AG09319 (cell line): ENCODE measurements around the gene OR52N5.

ENCODE experiments used
- DNase-seq: peaks from one replicate; pipeline ENCODE4 v3.0.0-alpha.2; 2010; ENCODE audit warnings: low read depth; ENCODE audit errors: extremely low read depth
- CTCF ChIP-seq: IDR thresholded peaks from 2 replicates; pipeline ENCODE4 v1.5.1; 2011; ENCODE audit warnings: low read depth, mild to moderate bottlenecking, inconsistent platforms, low read length, moderate library complexity

Gene OR52N5

GRCh38 chr11:5726351-5726750, 56.8 kb downstream of the OR52N5 start:
- no peak for DNase-seq
- TF ChIP-seq CTCF: no peak
